Mesothelial cell of epicardium (in vitro differentiated cells): ENCODE data around the gene PRKAA1. TPM values are rescaled to one million over a fixed set of nuclear protein-coding genes. Genes with fewer than 3 reads are reported as not detected.
"Not testable (repeated sequence)": the region's sequence is repeated elsewhere in the genome, so short reads cannot be mapped to it uniquely, and the experiment has no call there.

Experiments
- DNase-seq, 2 experiments: peaks; one replicate each; pipeline ENCODE4 v3.0.0; 2021; ENCODE audit warnings: low spot score in 2 of 2; ENCODE audit not compliant: unreplicated experiment in 2 of 2
- H3K27ac Mint-ChIP-seq: 2 replicates; pipeline ENCODE4 v1.8.0; 2021; ENCODE audit warnings: mixed read lengths
- H3K27me3 Mint-ChIP-seq: 2 replicates; pipeline ENCODE4 v1.8.0; 2021; ENCODE audit warnings: low read depth, mixed read lengths
- H3K36me3 Mint-ChIP-seq: 2 replicates; pipeline ENCODE4 v1.8.0; 2021; ENCODE audit warnings: mixed read lengths
- H3K4me1 Mint-ChIP-seq: 2 replicates; pipeline ENCODE4 v1.8.0; 2021; ENCODE audit warnings: mixed read lengths
- H3K4me3 Mint-ChIP-seq: 2 replicates; pipeline ENCODE4 v1.8.0; 2021; ENCODE audit warnings: mild to moderate bottlenecking, moderate library complexity, mixed read lengths
- H3K9me3 Mint-ChIP-seq: 2 replicates; pipeline ENCODE4 v1.8.0; 2021; ENCODE audit warnings: mixed read lengths
- total RNA-seq: library from RNA; stranded (reverse); gene quantifications from 3 replicates; pipeline ENCODE4 v1.2.1, GENCODE V29; 2021
- TF ChIP-seq, protein P1 (sequence below): fragments of 200-600 bp; sonication (generic); IDR thresholded peaks from one replicate; pipeline ENCODE4 v1.5.0; 2021; ENCODE audit warnings: antibody characterized with exemption; ENCODE audit not compliant: unreplicated experiment

Gene PRKAA1
- total RNA-seq, 1 donor from 2014 or later, result 60.4 TPM

DNA sequence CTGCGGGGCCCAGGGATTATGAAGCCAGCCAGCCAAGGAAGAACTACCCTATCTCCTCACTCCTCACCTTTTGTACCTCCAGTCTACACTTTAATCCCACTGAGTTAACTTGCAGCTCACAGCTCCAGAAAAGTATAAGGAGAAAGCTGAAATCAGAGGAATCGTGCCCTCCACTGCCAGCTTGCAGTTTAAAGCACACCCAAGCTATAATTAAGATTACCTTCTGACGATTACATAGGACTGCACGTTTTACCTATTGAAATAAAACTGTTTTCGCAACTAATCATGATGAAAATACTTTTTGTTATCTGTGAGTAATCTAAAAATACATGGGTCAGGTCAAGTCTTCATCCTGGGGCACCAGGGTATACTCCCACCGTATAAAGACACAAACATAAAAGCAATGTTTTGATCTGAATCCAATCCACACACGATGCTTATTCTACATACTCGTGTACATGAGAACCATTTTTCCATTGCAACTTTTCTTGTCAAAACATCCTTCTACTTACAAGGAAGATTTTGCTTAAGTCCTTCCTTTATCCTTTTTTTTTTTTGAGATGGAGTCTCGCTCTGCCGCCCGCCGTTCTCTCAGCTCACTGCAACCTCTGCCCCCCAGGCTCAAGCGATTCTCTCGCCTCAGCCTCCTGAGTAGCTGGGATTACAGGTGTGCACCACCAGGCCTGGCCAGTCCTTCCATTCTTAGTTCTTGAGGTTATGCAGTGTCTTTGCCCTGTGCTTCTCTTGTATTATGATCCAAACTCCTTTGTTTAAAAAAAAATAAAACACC is 29.2 kb upstream of the PRKAA1 start:
- Mint-ChIP-seq H3K27ac (peak overlapping the region; percentile 68), H3K4me3 (no peak overlapping the region), H3K4me1 (peaks cover 13% of the 10 kb centered on the region), H3K36me3 (peaks cover 47% of the 10 kb centered on the region), H3K9me3 (no peaks in the 10 kb centered on the region), H3K27me3 (no peaks in the 10 kb centered on the region)
- TF ChIP-seq, protein P1, sequence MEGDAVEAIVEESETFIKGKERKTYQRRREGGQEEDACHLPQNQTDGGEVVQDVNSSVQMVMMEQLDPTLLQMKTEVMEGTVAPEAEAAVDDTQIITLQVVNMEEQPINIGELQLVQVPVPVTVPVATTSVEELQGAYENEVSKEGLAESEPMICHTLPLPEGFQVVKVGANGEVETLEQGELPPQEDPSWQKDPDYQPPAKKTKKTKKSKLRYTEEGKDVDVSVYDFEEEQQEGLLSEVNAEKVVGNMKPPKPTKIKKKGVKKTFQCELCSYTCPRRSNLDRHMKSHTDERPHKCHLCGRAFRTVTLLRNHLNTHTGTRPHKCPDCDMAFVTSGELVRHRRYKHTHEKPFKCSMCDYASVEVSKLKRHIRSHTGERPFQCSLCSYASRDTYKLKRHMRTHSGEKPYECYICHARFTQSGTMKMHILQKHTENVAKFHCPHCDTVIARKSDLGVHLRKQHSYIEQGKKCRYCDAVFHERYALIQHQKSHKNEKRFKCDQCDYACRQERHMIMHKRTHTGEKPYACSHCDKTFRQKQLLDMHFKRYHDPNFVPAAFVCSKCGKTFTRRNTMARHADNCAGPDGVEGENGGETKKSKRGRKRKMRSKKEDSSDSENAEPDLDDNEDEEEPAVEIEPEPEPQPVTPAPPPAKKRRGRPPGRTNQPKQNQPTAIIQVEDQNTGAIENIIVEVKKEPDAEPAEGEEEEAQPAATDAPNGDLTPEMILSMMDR, result no peak
- DNase-seq, result no peak

GRCh38 chr5:40826489-40827187 is 28.5 kb upstream of the PRKAA1 start:
- H3K9me3 Mint-ChIP-seq, result no peaks in the 10 kb centered on the region
- TF ChIP-seq, protein P1, result no peak
- H3K36me3 Mint-ChIP-seq, result peaks cover 39% of the 10 kb centered on the region
- DNase-seq, result no peak
- H3K4me1 Mint-ChIP-seq, result peaks cover 6% of the 10 kb centered on the region
- H3K27ac Mint-ChIP-seq, result no peak overlapping the region
- no peak overlapping the region for H3K4me3 Mint-ChIP-seq
- no peaks in the 10 kb centered on the region for H3K27me3 Mint-ChIP-seq

DNA sequence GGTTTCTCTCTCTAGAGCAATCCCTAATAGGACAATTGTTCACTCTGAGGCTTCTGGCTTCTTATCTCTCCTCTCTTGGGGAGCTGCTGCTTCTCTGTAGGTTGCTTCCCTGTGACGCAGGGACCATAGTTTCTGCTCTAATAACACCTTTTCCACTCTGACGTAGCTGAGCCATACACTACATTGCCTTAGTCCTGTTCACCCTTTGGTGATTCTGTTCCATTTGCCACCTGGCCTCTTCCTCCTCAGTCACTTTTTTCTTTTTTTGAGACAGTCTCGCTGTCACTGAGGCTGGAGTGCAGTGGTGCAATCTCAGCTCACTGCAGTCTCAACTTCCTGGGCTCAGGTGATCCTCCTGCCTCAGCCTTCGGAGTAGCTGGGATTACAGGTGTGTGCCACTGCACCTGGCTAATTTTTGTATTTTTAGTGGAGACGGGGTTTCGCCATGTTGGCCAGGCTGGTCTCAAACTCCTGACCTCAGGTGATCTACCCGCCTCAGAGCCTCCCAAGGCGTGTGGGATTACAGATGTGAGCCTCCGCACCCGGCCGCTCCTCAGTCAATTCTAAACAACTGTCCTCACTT is 27.4 kb upstream of the PRKAA1 start:
- not testable (repeated sequence) for H3K27me3 Mint-ChIP-seq, H3K9me3 Mint-ChIP-seq, DNase-seq, H3K27ac Mint-ChIP-seq, H3K4me3 Mint-ChIP-seq, H3K4me1 Mint-ChIP-seq
- H3K36me3 Mint-ChIP-seq, result peaks cover 36% of the 10 kb centered on the region

- Mint-ChIP-seq H3K36me3 (peaks cover 23% of the 10 kb centered on the region), H3K4me3 (no peak overlapping the region), H3K4me1 (no peaks in the 10 kb centered on the region), H3K9me3 (no peaks in the 10 kb centered on the region), H3K27me3 (no peaks in the 10 kb centered on the region), H3K27ac (no peak overlapping the region)
- DNase-seq, result no peak
- TF ChIP-seq, protein P1, result no peak
Observed at GRCh38 chr5:40823459-40823858, 25.3 kb upstream of the PRKAA1 start.

DNA sequence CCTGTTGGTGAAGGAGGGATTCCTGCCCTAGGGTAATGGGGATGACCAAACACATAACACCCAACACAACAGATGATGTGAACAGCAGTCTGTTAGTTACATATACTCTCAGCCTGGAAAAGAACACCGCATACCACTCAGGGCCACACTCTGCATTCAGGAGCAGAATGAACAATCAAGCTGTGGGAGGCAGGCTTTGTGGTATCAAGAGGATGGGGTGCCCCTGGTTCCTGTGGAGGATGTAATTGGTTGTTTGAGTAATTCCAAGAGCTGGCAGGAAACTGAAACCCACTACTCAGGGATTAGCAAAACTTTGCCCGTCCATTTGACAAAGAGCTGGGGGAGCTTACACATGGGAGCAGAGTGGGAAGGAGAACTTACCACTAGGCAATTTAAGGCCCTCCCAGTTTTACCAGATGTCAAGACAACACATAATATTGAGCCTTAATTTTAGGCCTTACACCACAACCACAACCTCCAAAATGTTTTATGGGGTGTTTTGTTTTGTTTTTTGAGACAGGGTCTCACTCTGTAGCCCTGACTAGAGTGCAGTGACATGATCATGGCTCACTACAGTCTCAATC is 15.6 kb upstream of the PRKAA1 start:
- no peaks in the 10 kb centered on the region for H3K4me1 Mint-ChIP-seq

More for the DNA sequence above, 15.6 kb upstream of the PRKAA1 start:
- Mint-ChIP-seq H3K4me3 (no peak overlapping the region), H3K36me3 (no peaks in the 10 kb centered on the region), H3K9me3 (peaks cover 5% of the 10 kb centered on the region), H3K27ac (no peak overlapping the region), H3K27me3 (no peaks in the 10 kb centered on the region)
- TF ChIP-seq, protein P1, result no peak
- DNase-seq, result no peak
